GM12878 (cell line): Measurements from ENCODE around the gene TMEM50B. TPM values are rescaled to one million over a fixed set of nuclear protein-coding genes. Genes with fewer than 3 reads are reported as not detected.

Experiments
- ATAC-seq: fragments of 200-7000 bp; cut with Tn5 transposase; 3 replicates; pipeline ENCODE4 v1.9.1; 2020; ENCODE audit warnings: mild to moderate bottlenecking, moderate library complexity
- BruUV-seq: library from RNA; stranded (reverse); fragments of 400-500 nt; replicated peaks from 2 replicates; lab custom pipeline; 2021; lab: Mats Ljungman, UMichigan
- CTCF ChIA-PET: fragments of 300-600 bp; sonication (Branson Sonifier 250); formaldehyde crosslinking; extraction: SDS; loops from one replicate; lab custom pipeline; 2021; ENCODE audit warnings: inconsistent platforms; lab: Yijun Ruan, JAX
- POLR2A ChIA-PET: fragments of 350-600 bp; formaldehyde crosslinking; extraction: SDS; loops from one replicate; lab custom pipeline; 2021; ENCODE audit warnings: inconsistent platforms; lab: Charles Lee
- RAD21 ChIA-PET: fragments of 300-600 bp; sonication (Branson Sonifier 250); formaldehyde crosslinking; loops from one replicate; lab custom pipeline; 2023; ENCODE audit warnings: antibody characterized with exemption; ENCODE audit not compliant: unreplicated experiment; lab: Charles Lee
- SMC1A ChIA-PET: fragments of 300-600 bp; sonication (Branson Sonifier 250); formaldehyde crosslinking; loops from one replicate; lab custom pipeline; 2023; ENCODE audit not compliant: unreplicated experiment, uncharacterized antibody; lab: Charles Lee
- DNase-seq: peaks from one replicate; pipeline ENCODE4 v3.0.0-alpha.2; 2011; ENCODE audit warnings: low read depth, low spot score
- FAIRE-seq: peaks from 3 replicates; lab custom pipeline; 2011; peaks lifted over from hg19 to GRCh38; lab: Jason Lieb, UNC
- H2AFZ ChIP-seq: 2 replicates; pipeline ENCODE4 v1.6.0; 2011; ENCODE audit warnings: low read depth, low read length, control low read depth; ENCODE audit not compliant: control insufficient read depth
- H3K27ac ChIP-seq: 2 replicates; pipeline ENCODE4 v1.5.1; 2011; ENCODE audit warnings: control low read depth; ENCODE audit not compliant: control insufficient read depth, insufficient read depth
- H3K27me3 ChIP-seq, 2 experiments: replicated peaks in 1 of 2; 2 replicates each; pipeline versions ENCODE4 v1.6.0 to v1.6.1; 2011; ENCODE audit warnings: low read length in 1 of 2; ENCODE audit not compliant: control insufficient read depth in 2 of 2, insufficient read depth in 2 of 2
- H3K36me3 ChIP-seq, 2 experiments: 2 replicates each; pipeline ENCODE4 v1.5.1; 2011; ENCODE audit warnings: low read length in 1 of 2; ENCODE audit not compliant: control insufficient read depth in 2 of 2, insufficient read depth in 2 of 2
- H3K4me1 ChIP-seq: 2 replicates; pipeline ENCODE4 v1.6.1; 2011; ENCODE audit warnings: mild to moderate bottlenecking, low read length, moderate library complexity, mixed read lengths; ENCODE audit not compliant: control insufficient read depth, insufficient read depth
- H3K4me2 ChIP-seq: 2 replicates; pipeline ENCODE4 v1.6.0; 2011; ENCODE audit warnings: control low read depth; ENCODE audit not compliant: control insufficient read depth, insufficient read depth
- H3K4me3 ChIP-seq: fragments of 200-600 bp; sonication (generic); 2 replicates; pipeline ENCODE4 v1.5.1; 2016
- H3K79me2 ChIP-seq: 2 replicates; pipeline ENCODE4 v1.6.0; 2011; ENCODE audit warnings: low read length; ENCODE audit not compliant: control insufficient read depth, insufficient read depth
- H3K9ac ChIP-seq: 2 replicates; pipeline ENCODE4 v1.8.0; 2011; ENCODE audit warnings: low read length, control low read depth, mixed read lengths; ENCODE audit not compliant: control insufficient read depth, insufficient read depth
- H3K9me3 ChIP-seq: replicated peaks from 3 replicates; pipeline ENCODE4 v1.5.1; 2011; ENCODE audit warnings: mild to moderate bottlenecking, low read length; ENCODE audit not compliant: control insufficient read depth, insufficient read depth
- H4K20me1 ChIP-seq: 2 replicates; pipeline ENCODE4 v1.6.0; 2011; ENCODE audit not compliant: control insufficient read depth, insufficient read depth
- BRCA1 ChIP-seq: IDR thresholded peaks from 2 replicates; pipeline ENCODE4 v1.6.1; 2011; ENCODE audit warnings: low read depth, low read length, improper control_type of control experiment
- FOS ChIP-seq: IDR thresholded peaks from 3 replicates; pipeline ENCODE4 v1.6.1; 2011; ENCODE audit warnings: borderline replicate concordance; ENCODE audit not compliant: insufficient read length; ENCODE audit errors: extremely low read depth
- HDGF ChIP-seq: fragments of 450-650 bp; IDR thresholded peaks from 2 replicates; pipeline ENCODE4 v1.6.1; 2016; ENCODE audit warnings: antibody characterized with exemption
- IRF4 ChIP-seq: IDR thresholded peaks from 2 replicates; pipeline ENCODE4 v1.6.1; 2011; ENCODE audit warnings: low read depth, low read length
- JUND ChIP-seq: IDR thresholded peaks from 2 replicates; pipeline ENCODE4 v1.6.1; 2012; ENCODE audit warnings: low read depth, mild to moderate bottlenecking, low read length, improper control_type of control experiment, moderate library complexity
- KLF5 ChIP-seq: fragments of 450-650 bp; IDR thresholded peaks from 2 replicates; pipeline ENCODE4 v1.6.1; 2014; ENCODE audit warnings: mild to moderate bottlenecking; ENCODE audit not compliant: partially characterized antibody
- MEF2B ChIP-seq: fragments of 450-650 bp; IDR thresholded peaks from 2 replicates; pipeline ENCODE4 v1.6.1; 2018; ENCODE audit warnings: mild to moderate bottlenecking, moderate library complexity; ENCODE audit not compliant: partially characterized antibody, poor library complexity, severe bottlenecking
- NFIC ChIP-seq: IDR thresholded peaks from 2 replicates; pipeline ENCODE4 v1.6.1; 2012; ENCODE audit warnings: low read depth, mild to moderate bottlenecking, inconsistent platforms, low read length, moderate library complexity
- PBX3 ChIP-seq: IDR thresholded peaks from 2 replicates; pipeline ENCODE4 v1.6.1; 2011; ENCODE audit warnings: mild to moderate bottlenecking, low read depth, low read length, moderate library complexity; ENCODE audit not compliant: insufficient replicate concordance
- SIN3A ChIP-seq: IDR thresholded peaks from 2 replicates; pipeline ENCODE4 v1.6.1; 2012; ENCODE audit warnings: low read depth, low read length, improper control_type of control experiment
- WGBS: methylation state at CpG from one replicate; pipeline ENCODE4 v1.1.6; 2016; ENCODE audit warnings: low lambda C conversion rate; ENCODE audit not compliant: insufficient replicate concordance, insufficient coverage; ENCODE audit errors: missing lambda C conversion rate; 5-methylcytosine and 5-hydroxymethylcytosine counted together
- in situ Hi-C: fragments of 300-500 bp; cut with MboI; formaldehyde crosslinking; loops from 9 replicates; pipeline ENCODE4 v1.14.3; 2018; ENCODE audit warnings: mixed read lengths
- intact Hi-C: fragments of 100-400 bp; cut with micrococcal nuclease; formaldehyde crosslinking; loops from one replicate; pipeline ENCODE4 v1.14.2; 2022; ENCODE audit not compliant: unreplicated experiment
- polyA plus RNA-seq, 11 experiments: library from polyadenylated mRNA; depleted of rRNA in 4 of 11; unstranded in 6 of 11; stranded (reverse) in 5 of 11; fragments of >200 nt; fragmentation: Nextera tagmentation in 4 of 11; fragmentation: Illumina TruSeq in 1 of 11; extraction: Ambion mirVana in 4 of 11; extraction: Trizol in 1 of 11; gene quantifications; 1 replicate in 1 of 11; 2 replicates in 10 of 11; pipeline versions ENCODE4 v1.2.1 to v1.2.3, GENCODE V29; 2011 to 2016; ENCODE audit warnings: inconsistent platforms in 2 of 11, missing spikeins in 2 of 11, low read depth in 1 of 11
- total RNA-seq, 4 experiments: library from RNA; depleted of rRNA in 3 of 4; stranded (reverse); fragments of >200 nt in 3 of 4; fragmentation: Illumina TruSeq in 1 of 4; extraction: Trizol in 1 of 4; gene quantifications; 2 replicates each; pipeline versions ENCODE4 v1.2.1 to v1.2.3, GENCODE V29; 2013 to 2021

Gene TMEM50B
- total and polyA plus RNA-seq, 10 of the 15 experiments (the other 5 are each of a cell fraction or from before 2014, with no cell fraction given): 12.1 to 42.1 (median 18.2) TPM

GRCh38 chr21:33401630-33401992 is 78.2 kb downstream of the TMEM50B start:
- peaks cover 15% of the 10 kb centered on the region for H3K4me1 ChIP-seq
- H3K4me3 ChIP-seq: no peak overlapping the region
- DNase-seq (no peak), FAIRE-seq (no peak), ATAC-seq (no peak)
- SMC1A ChIA-PET: interaction anchor here (1.2 to 1.5 kb wide), 3 partner anchors 15 to 33 kb away, joined by 3 to 13 read pairs (median 6); no protein-coding TSS in a partner anchor
- H3K27ac ChIP-seq: no peak overlapping the region
- H4K20me1 ChIP-seq: no peaks in the 10 kb centered on the region
- no peaks in the 10 kb centered on the region for H3K36me3 ChIP-seq
- CTCF ChIA-PET: interaction anchor here (1.1 kb wide), 1 partner anchor 40 kb away, joined by 3 read pairs; no protein-coding TSS in a partner anchor
- POLR2A ChIA-PET: interaction anchor here (0.7 to 2.1 kb wide), 4 partner anchors 13 to 40 kb away, joined by 3 to 9 read pairs (median 4); no protein-coding TSS in a partner anchor
- no peaks in the 10 kb centered on the region for H3K9me3 ChIP-seq
- WGBS: 79% methylated on average over 6 of the region's 6 CpGs
- H2AFZ ChIP-seq: no peak overlapping the region
- no peak overlapping the region for H3K4me2 ChIP-seq
- no peak overlapping the region for H3K9ac ChIP-seq
- RAD21 ChIA-PET: interaction anchor here (0.6 to 1.1 kb wide), 2 partner anchors 12 to 16 kb away, joined by 3 to 8 read pairs; no protein-coding TSS in a partner anchor
- in situ Hi-C loops (no loop called here), intact Hi-C loops (loop anchor here (10.0 kb wide), 1 partner anchor 143 kb away; the partner anchor contains the start of genes GART and SON)
- H3K27me3 ChIP-seq: no peaks in the 10 kb centered on the region
- no TSS peak for BruUV-seq
- TF ChIP-seq PBX3: no peak
- TF ChIP-seq BRCA1: no peak
- no peak for TF ChIP-seq SIN3A
- no peak for TF ChIP-seq KLF5
- TF ChIP-seq JUND: no peak
- TF ChIP-seq MEF2B: no peak
- no peak for TF ChIP-seq FOS
- no peak for TF ChIP-seq IRF4
- no peak for TF ChIP-seq NFIC
- no peak for TF ChIP-seq HDGF
- H3K79me2 ChIP-seq: peaks cover 34% of the 10 kb centered on the region

Other genes starting within 250 kb of the TMEM50B start
Only the 7 nearest of the 9 such genes appear.
- 17.0 and 17.3 TPM in 2 replicates for gene IFNAR1, start 155.0 kb downstream of the TMEM50B start, total RNA-seq (2014; rRNA removed)
- gene IFNAR1, start 155.0 kb downstream of the TMEM50B start, total RNA-seq (2014; rRNA removed; fragmentation: Illumina TruSeq; extraction: Trizol): 17.0 and 19.0 TPM in 2 replicates
- gene IFNAR1, start 155.0 kb downstream of the TMEM50B start, total RNA-seq (2021): 33.2 and 35.5 TPM in 2 replicates
- 12.2 and 17.6 TPM in 2 replicates for gene IFNAR1, start 155.0 kb downstream of the TMEM50B start, polyA plus RNA-seq (2011; rRNA removed)
- gene IFNAR1, start 155.0 kb downstream of the TMEM50B start, polyA plus RNA-seq (2014; fragmentation: Illumina TruSeq; extraction: Trizol): 23.6 and 28.6 TPM in 2 replicates
- gene IFNAR1, start 155.0 kb downstream of the TMEM50B start, polyA plus RNA-seq (2014; fragmentation: Nextera tagmentation; extraction: Ambion mirVana): 10 to 100 TPM; 25.6 to 30.9 TPM
- gene IFNAR1, start 155.0 kb downstream of the TMEM50B start, polyA plus RNA-seq (2014; rRNA removed): 10.9 and 12.0 TPM in 2 replicates
- gene IFNAR1, start 155.0 kb downstream of the TMEM50B start, polyA plus RNA-seq (2016; fragmentation: Nextera tagmentation; extraction: Ambion mirVana): 10 to 100 TPM; 55.3 to 62.4 TPM
- gene IFNGR2, start 76.6 kb downstream of the TMEM50B start, total RNA-seq (2014; rRNA removed): 78.3 and 91.0 TPM in 2 replicates
- 75.2 and 79.7 TPM in 2 replicates for gene IFNGR2, start 76.6 kb downstream of the TMEM50B start, total RNA-seq (2014; rRNA removed; fragmentation: Illumina TruSeq; extraction: Trizol)
- gene IFNGR2, start 76.6 kb downstream of the TMEM50B start, total RNA-seq (2021): 67.3 and 71.5 TPM in 2 replicates
- 81.8 and 96.9 TPM in 2 replicates for gene IFNGR2, start 76.6 kb downstream of the TMEM50B start, polyA plus RNA-seq (2011; rRNA removed)
- gene IFNGR2, start 76.6 kb downstream of the TMEM50B start, polyA plus RNA-seq (2014; fragmentation: Illumina TruSeq; extraction: Trizol): 98.8 and 144 TPM in 2 replicates
- 10 to 100 TPM; 23.6 to 33.2 TPM for gene IFNGR2, start 76.6 kb downstream of the TMEM50B start, polyA plus RNA-seq (2014; fragmentation: Nextera tagmentation; extraction: Ambion mirVana)
- gene IFNGR2, start 76.6 kb downstream of the TMEM50B start, polyA plus RNA-seq (2014; rRNA removed): 72.9 and 85.1 TPM in 2 replicates
- 10 to 100 TPM; 75.7 to 84.2 TPM for gene IFNGR2, start 76.6 kb downstream of the TMEM50B start, polyA plus RNA-seq (2016; fragmentation: Nextera tagmentation; extraction: Ambion mirVana)
- gene DNAJC28, start 11.7 kb upstream of the TMEM50B start, total RNA-seq (2014; rRNA removed): 0.45 and 0.49 TPM in 2 replicates
- gene DNAJC28, start 11.7 kb upstream of the TMEM50B start, total RNA-seq (2014; rRNA removed; fragmentation: Illumina TruSeq; extraction: Trizol): 0.63 and 0.74 TPM in 2 replicates
- 0.26 and 0.58 TPM in 2 replicates for gene DNAJC28, start 11.7 kb upstream of the TMEM50B start, total RNA-seq (2021)
- gene DNAJC28, start 11.7 kb upstream of the TMEM50B start, polyA plus RNA-seq (2011; rRNA removed): 0.34 and 0.88 TPM in 2 replicates
- gene DNAJC28, start 11.7 kb upstream of the TMEM50B start, polyA plus RNA-seq (2014; fragmentation: Illumina TruSeq; extraction: Trizol): 0.32 and 0.54 TPM in 2 replicates
- gene DNAJC28, start 11.7 kb upstream of the TMEM50B start, polyA plus RNA-seq (2014; fragmentation: Nextera tagmentation; extraction: Ambion mirVana): under 1 TPM; 0.53 to 0.77 TPM
- gene DNAJC28, start 11.7 kb upstream of the TMEM50B start, polyA plus RNA-seq (2014; rRNA removed): 0.46 and 0.59 TPM in 2 replicates
- under 1 TPM; 0.29 to 0.55 TPM for gene DNAJC28, start 11.7 kb upstream of the TMEM50B start, polyA plus RNA-seq (2016; fragmentation: Nextera tagmentation; extraction: Ambion mirVana)
- gene GART, start 62.1 kb upstream of the TMEM50B start, total RNA-seq (2014; rRNA removed): 96.6 and 104 TPM in 2 replicates
- gene GART, start 62.1 kb upstream of the TMEM50B start, total RNA-seq (2014; rRNA removed; fragmentation: Illumina TruSeq; extraction: Trizol): 115 and 116 TPM in 2 replicates
- 142 and 145 TPM in 2 replicates for gene GART, start 62.1 kb upstream of the TMEM50B start, total RNA-seq (2021)
- gene GART, start 62.1 kb upstream of the TMEM50B start, polyA plus RNA-seq (2011; rRNA removed): 44.7 and 52.5 TPM in 2 replicates
- gene GART, start 62.1 kb upstream of the TMEM50B start, polyA plus RNA-seq (2014; fragmentation: Illumina TruSeq; extraction: Trizol): 150 and 157 TPM in 2 replicates
- 10 to 100 TPM; 74.8 to 80.3 TPM for gene GART, start 62.1 kb upstream of the TMEM50B start, polyA plus RNA-seq (2014; fragmentation: Nextera tagmentation; extraction: Ambion mirVana)
- gene GART, start 62.1 kb upstream of the TMEM50B start, polyA plus RNA-seq (2014; rRNA removed): 64.0 and 68.3 TPM in 2 replicates
- 100 to 1,000 TPM; 177 to 178 TPM for gene GART, start 62.1 kb upstream of the TMEM50B start, polyA plus RNA-seq (2016; fragmentation: Nextera tagmentation; extraction: Ambion mirVana)
- 130 and 146 TPM in 2 replicates for gene SON, start 63.1 kb upstream of the TMEM50B start, total RNA-seq (2014; rRNA removed)
- gene SON, start 63.1 kb upstream of the TMEM50B start, total RNA-seq (2014; rRNA removed; fragmentation: Illumina TruSeq; extraction: Trizol): 122 and 133 TPM in 2 replicates
- gene SON, start 63.1 kb upstream of the TMEM50B start, total RNA-seq (2021): 250 and 270 TPM in 2 replicates
- gene SON, start 63.1 kb upstream of the TMEM50B start, polyA plus RNA-seq (2011; rRNA removed): 94.8 and 95.7 TPM in 2 replicates
- 232 and 307 TPM in 2 replicates for gene SON, start 63.1 kb upstream of the TMEM50B start, polyA plus RNA-seq (2014; fragmentation: Illumina TruSeq; extraction: Trizol)
- 100 to 1,000 TPM; 418 to 788 TPM for gene SON, start 63.1 kb upstream of the TMEM50B start, polyA plus RNA-seq (2014; fragmentation: Nextera tagmentation; extraction: Ambion mirVana)
- 113 and 131 TPM in 2 replicates for gene SON, start 63.1 kb upstream of the TMEM50B start, polyA plus RNA-seq (2014; rRNA removed)
- 100 to 1,000 TPM; 462 to 491 TPM for gene SON, start 63.1 kb upstream of the TMEM50B start, polyA plus RNA-seq (2016; fragmentation: Nextera tagmentation; extraction: Ambion mirVana)
- gene DONSON, start 108.7 kb upstream of the TMEM50B start, total RNA-seq (2014; rRNA removed): 28.1 and 29.1 TPM in 2 replicates
- 36.3 and 39.1 TPM in 2 replicates for gene DONSON, start 108.7 kb upstream of the TMEM50B start, total RNA-seq (2014; rRNA removed; fragmentation: Illumina TruSeq; extraction: Trizol)
- gene DONSON, start 108.7 kb upstream of the TMEM50B start, total RNA-seq (2021): 21.6 and 23.4 TPM in 2 replicates
- 51.2 and 72.5 TPM in 2 replicates for gene DONSON, start 108.7 kb upstream of the TMEM50B start, polyA plus RNA-seq (2011; rRNA removed)
- gene DONSON, start 108.7 kb upstream of the TMEM50B start, polyA plus RNA-seq (2014; fragmentation: Illumina TruSeq; extraction: Trizol): 40.5 and 51.2 TPM in 2 replicates
- 10 to 100 TPM; 13.6 to 25.8 TPM for gene DONSON, start 108.7 kb upstream of the TMEM50B start, polyA plus RNA-seq (2014; fragmentation: Nextera tagmentation; extraction: Ambion mirVana)
- 23.7 and 26.7 TPM in 2 replicates for gene DONSON, start 108.7 kb upstream of the TMEM50B start, polyA plus RNA-seq (2014; rRNA removed)
- gene DONSON, start 108.7 kb upstream of the TMEM50B start, polyA plus RNA-seq (2016; fragmentation: Nextera tagmentation; extraction: Ambion mirVana): 10 to 100 TPM; 47.3 to 49.3 TPM
- gene CRYZL1, start 161.8 kb upstream of the TMEM50B start, total RNA-seq (2014; rRNA removed): 14.3 and 17.3 TPM in 2 replicates
- 14.5 and 15.5 TPM in 2 replicates for gene CRYZL1, start 161.8 kb upstream of the TMEM50B start, total RNA-seq (2014; rRNA removed; fragmentation: Illumina TruSeq; extraction: Trizol)
- gene CRYZL1, start 161.8 kb upstream of the TMEM50B start, total RNA-seq (2021): 20.2 and 21.4 TPM in 2 replicates
- 68.8 and 92.6 TPM in 2 replicates for gene CRYZL1, start 161.8 kb upstream of the TMEM50B start, polyA plus RNA-seq (2011; rRNA removed)
- gene CRYZL1, start 161.8 kb upstream of the TMEM50B start, polyA plus RNA-seq (2014; fragmentation: Illumina TruSeq; extraction: Trizol): 25.5 and 32.8 TPM in 2 replicates
- gene CRYZL1, start 161.8 kb upstream of the TMEM50B start, polyA plus RNA-seq (2014; fragmentation: Nextera tagmentation; extraction: Ambion mirVana): 10 to 100 TPM; 51.4 to 72.4 TPM
- 25.7 and 27.7 TPM in 2 replicates for gene CRYZL1, start 161.8 kb upstream of the TMEM50B start, polyA plus RNA-seq (2014; rRNA removed)
- gene CRYZL1, start 161.8 kb upstream of the TMEM50B start, polyA plus RNA-seq (2016; fragmentation: Nextera tagmentation; extraction: Ambion mirVana): 10 to 100 TPM; 33.6 to 34.8 TPM